K562 (cell line): Measurements from ENCODE around the gene AKT1S1. TPM values are rescaled to one million over a fixed set of nuclear protein-coding genes. Genes with fewer than 3 reads are reported as not detected.
A peak's percentile ranks its signal among the peaks of the same experiment; 100 is the strongest.

Source experiments
- HMGN3 ChIP-seq: IDR thresholded peaks from 2 replicates; pipeline ENCODE4 v1.6.1; 2011; ENCODE audit warnings: borderline replicate concordance, low read depth, mild to moderate bottlenecking, mixed read lengths, low read length; ENCODE audit not compliant: insufficient read length; ENCODE audit errors: extremely low read depth
- LCOR ChIP-seq: sonication (generic); formaldehyde crosslinking; IDR thresholded peaks from 2 replicates; pipeline ENCODE4 v1.8.0; 2022; ENCODE audit warnings: mild to moderate bottlenecking, missing genetic modification reagents
- MCM2 ChIP-seq: fragments of 450-650 bp; IDR thresholded peaks from 2 replicates; pipeline ENCODE4 v1.6.1; 2017; ENCODE audit warnings: low read depth, mild to moderate bottlenecking
- RBM14 ChIP-seq: fragments of 200-400 bp; formaldehyde crosslinking; IDR thresholded peaks from 2 replicates; pipeline ENCODE4 v1.6.1; 2018; ENCODE audit warnings: low read depth, mild to moderate bottlenecking, low read length, moderate library complexity, borderline replicate concordance; ENCODE audit not compliant: insufficient read depth
- RFX1 ChIP-seq: fragments of 450-650 bp; IDR thresholded peaks from 2 replicates; pipeline ENCODE4 v1.6.1; 2016; ENCODE audit warnings: mild to moderate bottlenecking, moderate library complexity
- SMAD2 ChIP-seq: fragments of 150-350 bp; IDR thresholded peaks from 2 replicates; pipeline ENCODE4 v1.6.1; 2014; ENCODE audit warnings: low read depth, mild to moderate bottlenecking, low read length
- SMARCE1 ChIP-seq: fragments of 450-650 bp; IDR thresholded peaks from 2 replicates; pipeline ENCODE4 v1.7.1; 2016; ENCODE audit warnings: mild to moderate bottlenecking
- TCFL5 ChIP-seq: fragments of 250-450 bp; sonication (Bioruptor Pico); conservative IDR thresholded peaks from 2 replicates; pipeline ENCODE4 v1.6.1; 2021; ENCODE audit warnings: mild to moderate bottlenecking, moderate library complexity, matching md5 sums
- ZFPM2 ChIP-seq: fragments of 250-450 bp; sonication (Bioruptor Pico); IDR thresholded peaks from 2 replicates; pipeline ENCODE4 v1.5.1; 2022; ENCODE audit warnings: mild to moderate bottlenecking
- ZNF41 ChIP-seq: fragments of 250-450 bp; sonication (Bioruptor Pico); conservative IDR thresholded peaks from 2 replicates; pipeline ENCODE4 v1.4.0; 2020; ENCODE audit warnings: mild to moderate bottlenecking
- ZNF561 ChIP-seq: fragments of 450-650 bp; formaldehyde crosslinking; conservative IDR thresholded peaks from 2 replicates; pipeline ENCODE4 v1.4.0; 2020; ENCODE audit warnings: mild to moderate bottlenecking, moderate library complexity
- polyA plus RNA-seq, 8 experiments: library from polyadenylated mRNA; depleted of rRNA in 4 of 8; stranded (reverse) in 5 of 8; unstranded in 3 of 8; fragments of >200 nt; fragmentation: Nextera tagmentation in 2 of 8; fragmentation: Illumina TruSeq in 1 of 8; extraction: Ambion mirVana in 2 of 8; extraction: Trizol in 1 of 8; gene quantifications; 2 replicates each; pipeline versions ENCODE4 v1.2.1 to v1.2.3, GENCODE V29; 2011 to 2014; ENCODE audit warnings: inconsistent platforms in 1 of 8, missing spikeins in 1 of 8
- total RNA-seq, 7 experiments: library from RNA; depleted of rRNA in 6 of 7; stranded (reverse); fragments of >200 nt in 6 of 7; fragmentation: Illumina TruSeq in 2 of 7; extraction: Trizol in 2 of 7; gene quantifications; 2 replicates each; pipeline versions ENCODE4 v1.2.1 to v1.2.3, GENCODE V29; 2011 to 2021; ENCODE audit warnings: low replicate concordance in 1 of 7
- TF ChIP-seq, protein P1 (sequence below): fragments of 250-450 bp; sonication (Bioruptor Pico); IDR thresholded peaks from 2 replicates; pipeline ENCODE4 v1.4.0; 2020; ENCODE audit warnings: mild to moderate bottlenecking, moderate library complexity
- TF ChIP-seq, protein P2 (sequence below): fragments of 250-450 bp; sonication (Bioruptor Pico); IDR thresholded peaks from 2 replicates; pipeline ENCODE4 v1.8.0; 2021; ENCODE audit warnings: mild to moderate bottlenecking, moderate library complexity
- TF ChIP-seq, protein P3 (sequence below): fragments of 250-450 bp; sonication (Bioruptor Pico); IDR thresholded peaks from 2 replicates; pipeline ENCODE4 v1.4.0; 2020
- TF ChIP-seq, protein P4 (sequence below): IDR thresholded peaks from 3 replicates; pipeline ENCODE4 v1.6.1; 2011; ENCODE audit warnings: borderline replicate concordance, mild to moderate bottlenecking, moderate library complexity; ENCODE audit not compliant: insufficient read length; ENCODE audit errors: extremely low read depth
- TF ChIP-seq, protein P5 (sequence below), 3 experiments: fragments of 200-800 bp in 1 of 3; sonication (Bioruptor generic) in 1 of 3; sonication (generic) in 1 of 3; formaldehyde crosslinking in 1 of 3; IDR thresholded peaks; 2 replicates each; pipeline versions ENCODE4 v1.6.1 to v1.8.0; 2016 to 2022; ENCODE audit warnings: mild to moderate bottlenecking in 2 of 3, missing compliant biosample characterization in 2 of 3, missing genetic modification characterization in 2 of 3, missing genetic modification reagents in 1 of 3

AKT1S1 gene
- total and polyA plus RNA-seq, 9 of the 15 experiments (the other 6 are each of a cell fraction or from before 2014, with no cell fraction given), result 1.2 to 50.3 (median 17.1) TPM

DNA sequence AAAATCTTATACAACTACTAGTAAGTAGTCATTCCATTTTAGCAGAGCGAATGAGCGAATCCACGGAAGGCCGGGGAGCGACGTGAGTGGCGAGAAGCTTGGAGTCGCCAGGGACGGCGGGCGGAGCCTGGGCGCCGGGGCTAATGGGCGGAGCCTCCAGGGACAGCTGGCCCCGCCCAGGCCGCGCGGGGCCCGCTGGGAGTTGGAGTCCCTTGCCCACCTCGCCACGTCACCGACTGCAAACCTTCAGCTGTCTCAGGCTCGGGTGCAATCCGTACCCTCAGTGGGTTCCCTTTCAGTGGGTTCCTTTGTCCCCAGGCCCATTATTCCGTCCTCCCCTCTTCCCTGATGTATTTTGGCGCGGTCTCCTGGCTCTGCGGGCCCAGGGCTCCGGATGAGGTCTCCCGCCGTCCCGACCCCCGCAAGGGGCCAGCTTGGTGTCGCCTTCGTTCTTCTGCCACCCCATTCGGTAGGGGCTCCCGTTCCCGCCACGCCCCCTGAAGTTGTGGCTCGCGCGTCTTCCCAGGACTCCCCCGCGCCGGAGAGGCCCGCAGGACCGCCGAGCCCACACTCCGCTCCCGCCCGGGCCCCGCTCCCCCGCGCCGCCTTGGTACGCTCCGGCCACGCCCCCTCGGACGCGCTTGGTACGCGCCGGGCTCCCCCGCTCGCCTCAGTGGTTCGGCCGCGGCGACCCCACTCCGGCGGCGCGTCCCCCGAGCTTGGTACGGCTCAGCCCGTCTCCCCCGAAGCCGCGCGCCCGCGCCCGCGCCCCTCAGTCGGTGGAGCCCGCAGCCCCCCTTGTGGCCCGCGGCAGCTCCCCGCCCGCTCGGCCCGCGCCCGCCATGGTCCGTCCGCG lies 26.4 kb downstream of the AKT1S1 start, which contains the start of gene PTOV1 (continued):
- TF ChIP-seq, protein P1, sequence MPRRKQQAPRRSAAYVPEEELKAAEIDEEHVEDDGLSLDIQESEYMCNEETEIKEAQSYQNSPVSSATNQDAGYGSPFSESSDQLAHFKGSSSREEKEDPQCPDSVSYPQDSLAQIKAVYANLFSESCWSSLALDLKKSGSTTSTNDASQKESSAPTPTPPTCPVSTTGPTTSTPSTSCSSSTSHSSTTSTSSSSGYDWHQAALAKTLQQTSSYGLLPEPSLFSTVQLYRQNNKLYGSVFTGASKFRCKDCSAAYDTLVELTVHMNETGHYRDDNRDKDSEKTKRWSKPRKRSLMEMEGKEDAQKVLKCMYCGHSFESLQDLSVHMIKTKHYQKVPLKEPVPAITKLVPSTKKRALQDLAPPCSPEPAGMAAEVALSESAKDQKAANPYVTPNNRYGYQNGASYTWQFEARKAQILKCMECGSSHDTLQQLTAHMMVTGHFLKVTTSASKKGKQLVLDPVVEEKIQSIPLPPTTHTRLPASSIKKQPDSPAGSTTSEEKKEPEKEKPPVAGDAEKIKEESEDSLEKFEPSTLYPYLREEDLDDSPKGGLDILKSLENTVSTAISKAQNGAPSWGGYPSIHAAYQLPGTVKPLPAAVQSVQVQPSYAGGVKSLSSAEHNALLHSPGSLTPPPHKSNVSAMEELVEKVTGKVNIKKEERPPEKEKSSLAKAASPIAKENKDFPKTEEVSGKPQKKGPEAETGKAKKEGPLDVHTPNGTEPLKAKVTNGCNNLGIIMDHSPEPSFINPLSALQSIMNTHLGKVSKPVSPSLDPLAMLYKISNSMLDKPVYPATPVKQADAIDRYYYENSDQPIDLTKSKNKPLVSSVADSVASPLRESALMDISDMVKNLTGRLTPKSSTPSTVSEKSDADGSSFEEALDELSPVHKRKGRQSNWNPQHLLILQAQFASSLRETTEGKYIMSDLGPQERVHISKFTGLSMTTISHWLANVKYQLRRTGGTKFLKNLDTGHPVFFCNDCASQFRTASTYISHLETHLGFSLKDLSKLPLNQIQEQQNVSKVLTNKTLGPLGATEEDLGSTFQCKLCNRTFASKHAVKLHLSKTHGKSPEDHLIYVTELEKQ (CRISPR knock-in tag), result no peak
- TF ChIP-seq ZFPM2 (CRISPR knock-in tag) (no peak), RFX1 (no peak), TCFL5 (no peak), LCOR (no peak), RBM14 (no peak), SMARCE1 (peak; percentile 47; the same call in 1 of the 2 replicates), SMAD2 (no peak), MCM2 (no peak), HMGN3 (peak; percentile 79), ZNF41 (CRISPR knock-in tag) (no peak), ZNF561 (no peak)
- TF ChIP-seq, protein P2, sequence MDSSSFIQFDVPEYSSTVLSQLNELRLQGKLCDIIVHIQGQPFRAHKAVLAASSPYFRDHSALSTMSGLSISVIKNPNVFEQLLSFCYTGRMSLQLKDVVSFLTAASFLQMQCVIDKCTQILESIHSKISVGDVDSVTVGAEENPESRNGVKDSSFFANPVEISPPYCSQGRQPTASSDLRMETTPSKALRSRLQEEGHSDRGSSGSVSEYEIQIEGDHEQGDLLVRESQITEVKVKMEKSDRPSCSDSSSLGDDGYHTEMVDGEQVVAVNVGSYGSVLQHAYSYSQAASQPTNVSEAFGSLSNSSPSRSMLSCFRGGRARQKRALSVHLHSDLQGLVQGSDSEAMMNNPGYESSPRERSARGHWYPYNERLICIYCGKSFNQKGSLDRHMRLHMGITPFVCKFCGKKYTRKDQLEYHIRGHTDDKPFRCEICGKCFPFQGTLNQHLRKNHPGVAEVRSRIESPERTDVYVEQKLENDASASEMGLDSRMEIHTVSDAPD (CRISPR knock-in tag), result no peak
- TF ChIP-seq, protein P3, sequence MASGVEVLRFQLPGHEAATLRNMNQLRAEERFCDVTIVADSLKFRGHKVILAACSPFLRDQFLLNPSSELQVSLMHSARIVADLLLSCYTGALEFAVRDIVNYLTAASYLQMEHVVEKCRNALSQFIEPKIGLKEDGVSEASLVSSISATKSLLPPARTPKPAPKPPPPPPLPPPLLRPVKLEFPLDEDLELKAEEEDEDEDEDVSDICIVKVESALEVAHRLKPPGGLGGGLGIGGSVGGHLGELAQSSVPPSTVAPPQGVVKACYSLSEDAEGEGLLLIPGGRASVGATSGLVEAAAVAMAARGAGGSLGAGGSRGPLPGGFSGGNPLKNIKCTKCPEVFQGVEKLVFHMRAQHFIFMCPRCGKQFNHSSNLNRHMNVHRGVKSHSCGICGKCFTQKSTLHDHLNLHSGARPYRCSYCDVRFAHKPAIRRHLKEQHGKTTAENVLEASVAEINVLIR, result peak; percentile 95
- TF ChIP-seq, protein P4, sequence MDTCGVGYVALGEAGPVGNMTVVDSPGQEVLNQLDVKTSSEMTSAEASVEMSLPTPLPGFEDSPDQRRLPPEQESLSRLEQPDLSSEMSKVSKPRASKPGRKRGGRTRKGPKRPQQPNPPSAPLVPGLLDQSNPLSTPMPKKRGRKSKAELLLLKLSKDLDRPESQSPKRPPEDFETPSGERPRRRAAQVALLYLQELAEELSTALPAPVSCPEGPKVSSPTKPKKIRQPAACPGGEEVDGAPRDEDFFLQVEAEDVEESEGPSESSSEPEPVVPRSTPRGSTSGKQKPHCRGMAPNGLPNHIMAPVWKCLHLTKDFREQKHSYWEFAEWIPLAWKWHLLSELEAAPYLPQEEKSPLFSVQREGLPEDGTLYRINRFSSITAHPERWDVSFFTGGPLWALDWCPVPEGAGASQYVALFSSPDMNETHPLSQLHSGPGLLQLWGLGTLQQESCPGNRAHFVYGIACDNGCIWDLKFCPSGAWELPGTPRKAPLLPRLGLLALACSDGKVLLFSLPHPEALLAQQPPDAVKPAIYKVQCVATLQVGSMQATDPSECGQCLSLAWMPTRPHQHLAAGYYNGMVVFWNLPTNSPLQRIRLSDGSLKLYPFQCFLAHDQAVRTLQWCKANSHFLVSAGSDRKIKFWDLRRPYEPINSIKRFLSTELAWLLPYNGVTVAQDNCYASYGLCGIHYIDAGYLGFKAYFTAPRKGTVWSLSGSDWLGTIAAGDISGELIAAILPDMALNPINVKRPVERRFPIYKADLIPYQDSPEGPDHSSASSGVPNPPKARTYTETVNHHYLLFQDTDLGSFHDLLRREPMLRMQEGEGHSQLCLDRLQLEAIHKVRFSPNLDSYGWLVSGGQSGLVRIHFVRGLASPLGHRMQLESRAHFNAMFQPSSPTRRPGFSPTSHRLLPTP, result no peak
- TF ChIP-seq, protein P5, sequence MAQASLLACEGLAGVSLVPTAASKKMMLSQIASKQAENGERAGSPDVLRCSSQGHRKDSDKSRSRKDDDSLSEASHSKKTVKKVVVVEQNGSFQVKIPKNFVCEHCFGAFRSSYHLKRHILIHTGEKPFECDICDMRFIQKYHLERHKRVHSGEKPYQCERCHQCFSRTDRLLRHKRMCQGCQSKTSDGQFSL (CRISPR knock-in tag; IDR thresholded peaks at IDR 0.05), result peak; percentile 76
- TF ChIP-seq, protein P5 (tag; IDR thresholded peaks at IDR 0.05), result no peak
